ENCODE results near the gene LRBA. TPM values are rescaled to one million over a fixed set of nuclear protein-coding genes. Genes with fewer than 3 reads are reported as not detected.

Gene LRBA
- total and polyA plus RNA-seq, 9 of the 15 experiments (the other 6 are each of a cell fraction or from before 2014, with no cell fraction given), result 24.2 to 88.7 (median 59.7) TPM

- no peak for DNase-seq (ENCODE audit: extremely low read depth in 1 of 4, low spot score in 3 of 4)
- peaks cover 3 to 23% of the 10 kb centered on the region in 2 experiments; a peak in 2 of 5 replicates for H3K4me1 ChIP-seq (replicated peaks in 1 of 2; ENCODE audit: control insufficient read depth in 2 of 2, insufficient read depth in 2 of 2, low read length in 2 of 2)
- H3K27me3 ChIP-seq (ENCODE audit: control insufficient read depth in 2 of 2, insufficient read depth in 2 of 2, low read length in 2 of 2), result no peaks in the 10 kb centered on the region
- no peaks in the 10 kb centered on the region for H4K20me1 ChIP-seq (replicated peaks; ENCODE audit: control insufficient read depth, insufficient read depth, low read length)
- H3K4me2 ChIP-seq (ENCODE audit: insufficient read depth, low read length), result no peak overlapping the region
- no peaks in the 10 kb centered on the region for H3K9me1 ChIP-seq (ENCODE audit: control insufficient read depth, insufficient read depth, low read length)
- POLR2A ChIA-PET, result no interaction called here
- CTCF ChIA-PET (ENCODE audit: low intra/inter-chr PET ratio), result no interaction called here
- no peak for TF ChIP-seq ZNF551 (CRISPR knock-in tag; IDR thresholded peaks at IDR 0.05)
- no peak for TF ChIP-seq SUPT5H (IDR thresholded peaks at IDR 0.05)
- H3K27ac ChIP-seq (ENCODE audit: extremely low read depth, low read depth, low read length), result no peak overlapping the region
- no peaks in the 10 kb centered on the region for H3K9me3 ChIP-seq (replicated peaks; ENCODE audit: control insufficient read depth, insufficient read depth, low read depth, low read length)
- no peaks in the 10 kb centered on the region for H3K79me2 ChIP-seq (ENCODE audit: control insufficient read depth, insufficient read depth, low read length)
- no peaks in the 10 kb centered on the region for H3K36me3 ChIP-seq (ENCODE audit: control insufficient read depth, insufficient read depth, low read length)
- H3K9ac ChIP-seq (ENCODE audit: insufficient read depth in 1 of 2, low read depth in 2 of 2, low read length in 2 of 2), result no peak overlapping the region
- in situ Hi-C loops (cut with MboI), result no loop called here
- intact Hi-C loops (cut with micrococcal nuclease), result no loop called here
- ATAC-seq, result no peak
- H3K4me3 ChIP-seq, result no peak overlapping the region
- no peak for FAIRE-seq
- BruUV-seq (replicated peaks), result no TSS peak
- no peak overlapping the region for H2AFZ ChIP-seq (ENCODE audit: low read depth, low read length)
Observed at GRCh38 chr4:150332961-150333360, 682.1 kb downstream of the LRBA start.

- Histone ChIP-seq H3K9me3 (replicated peaks; ENCODE audit: control insufficient read depth, insufficient read depth, low read depth, low read length) (no peaks in the 10 kb centered on the region), H3K4me2 (ENCODE audit: insufficient read depth, low read length) (no peak overlapping the region), H3K36me3 (ENCODE audit: control insufficient read depth, insufficient read depth, low read length) (no peaks in the 10 kb centered on the region), H3K9ac (ENCODE audit: insufficient read depth in 1 of 2, low read depth in 2 of 2, low read length in 2 of 2) (no peak overlapping the region), H3K4me1 (replicated peaks in 1 of 2; ENCODE audit: control insufficient read depth in 2 of 2, insufficient read depth in 2 of 2, low read length in 2 of 2) (peaks cover 3 to 28% of the 10 kb centered on the region in 2 experiments; a peak in 3 of 5 replicates), H3K79me2 (ENCODE audit: control insufficient read depth, insufficient read depth, low read length) (no peaks in the 10 kb centered on the region), H3K27me3 (ENCODE audit: control insufficient read depth in 2 of 2, insufficient read depth in 2 of 2, low read length in 2 of 2) (no peaks in the 10 kb centered on the region), H3K9me1 (ENCODE audit: control insufficient read depth, insufficient read depth, low read length) (no peaks in the 10 kb centered on the region), H3K27ac (ENCODE audit: extremely low read depth, low read depth, low read length) (no peak overlapping the region), H2AFZ (ENCODE audit: low read depth, low read length) (no peak overlapping the region), H4K20me1 (replicated peaks; ENCODE audit: control insufficient read depth, insufficient read depth, low read length) (no peaks in the 10 kb centered on the region), H3K4me3 (no peak overlapping the region)
- intact Hi-C loops (cut with micrococcal nuclease) (no loop called here), in situ Hi-C loops (cut with MboI) (no loop called here)
- CTCF ChIA-PET (ENCODE audit: low intra/inter-chr PET ratio), result no interaction called here
- ATAC-seq (no peak), DNase-seq (ENCODE audit: extremely low read depth in 1 of 4, low spot score in 3 of 4) (no peak), FAIRE-seq (no peak)
- no TSS peak for BruUV-seq (replicated peaks)
- POLR2A ChIA-PET, result no interaction called here
- TF ChIP-seq MAZ (CRISPR knock-in tag; conservative IDR thresholded peaks at IDR 0.05 in 1 of 2, IDR thresholded peaks at IDR 0.05 in 1 of 2) (no peak), TCF15 (CRISPR knock-in tag; IDR thresholded peaks at IDR 0.05) (no peak), ZBTB40 (IDR thresholded peaks at IDR 0.05) (no peak), ZBTB40 (CRISPR knock-in tag; IDR thresholded peaks at IDR 0.05) (no peak)
Observed at GRCh38 chr4:150332086-150332485, 683.0 kb downstream of the LRBA start.

Data from K562 (cell line).